Measurements from ENCODE around the gene SPOPL. TPM values are rescaled to one million over a fixed set of nuclear protein-coding genes. Genes with fewer than 3 reads are reported as not detected.
A peak's percentile ranks its signal among the peaks of the same experiment; 100 is the strongest.

The SPOPL gene
- polyA plus RNA-seq, 1 experiment = 13.1 TPM

DNA sequence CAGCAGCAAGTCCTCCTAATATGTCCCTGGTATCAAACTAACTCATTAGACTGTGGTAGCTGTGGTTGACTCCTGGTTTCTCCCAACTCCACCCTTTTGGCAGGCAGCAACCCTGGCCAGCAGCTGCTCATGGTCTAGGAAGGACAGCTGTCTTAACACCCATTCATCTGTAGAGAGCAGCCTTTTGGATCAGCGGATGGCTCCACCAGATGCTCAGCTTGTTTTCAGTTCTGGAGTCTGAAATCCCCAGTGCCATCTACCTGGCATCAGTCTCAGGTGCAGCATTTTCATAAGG is 100.5 kb downstream of the SPOPL start:
- no peaks in the 10 kb centered on the region for H3K27me3 ChIP-seq (ENCODE audit: control insufficient read depth, insufficient read depth, low read length)
- CTCF ChIA-PET = no interaction called here
- no peak overlapping the region for H3K4me3 ChIP-seq (ENCODE audit: low read depth, low read length)
- POLR2A ChIA-PET = no interaction called here
- no peak for DNase-seq (ENCODE audit: low read depth, low spot score)
- TF ChIP-seq, protein P1, sequence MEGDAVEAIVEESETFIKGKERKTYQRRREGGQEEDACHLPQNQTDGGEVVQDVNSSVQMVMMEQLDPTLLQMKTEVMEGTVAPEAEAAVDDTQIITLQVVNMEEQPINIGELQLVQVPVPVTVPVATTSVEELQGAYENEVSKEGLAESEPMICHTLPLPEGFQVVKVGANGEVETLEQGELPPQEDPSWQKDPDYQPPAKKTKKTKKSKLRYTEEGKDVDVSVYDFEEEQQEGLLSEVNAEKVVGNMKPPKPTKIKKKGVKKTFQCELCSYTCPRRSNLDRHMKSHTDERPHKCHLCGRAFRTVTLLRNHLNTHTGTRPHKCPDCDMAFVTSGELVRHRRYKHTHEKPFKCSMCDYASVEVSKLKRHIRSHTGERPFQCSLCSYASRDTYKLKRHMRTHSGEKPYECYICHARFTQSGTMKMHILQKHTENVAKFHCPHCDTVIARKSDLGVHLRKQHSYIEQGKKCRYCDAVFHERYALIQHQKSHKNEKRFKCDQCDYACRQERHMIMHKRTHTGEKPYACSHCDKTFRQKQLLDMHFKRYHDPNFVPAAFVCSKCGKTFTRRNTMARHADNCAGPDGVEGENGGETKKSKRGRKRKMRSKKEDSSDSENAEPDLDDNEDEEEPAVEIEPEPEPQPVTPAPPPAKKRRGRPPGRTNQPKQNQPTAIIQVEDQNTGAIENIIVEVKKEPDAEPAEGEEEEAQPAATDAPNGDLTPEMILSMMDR (IDR thresholded peaks at IDR 0.05; ENCODE audit: low read depth, low read length) = no peak
- no peak overlapping the region for H3K27ac ChIP-seq (ENCODE audit: low read depth, low read length)
- H3K9me3 ChIP-seq (ENCODE audit: control insufficient read depth, insufficient read depth, low read length) = no peaks in the 10 kb centered on the region

DNA sequence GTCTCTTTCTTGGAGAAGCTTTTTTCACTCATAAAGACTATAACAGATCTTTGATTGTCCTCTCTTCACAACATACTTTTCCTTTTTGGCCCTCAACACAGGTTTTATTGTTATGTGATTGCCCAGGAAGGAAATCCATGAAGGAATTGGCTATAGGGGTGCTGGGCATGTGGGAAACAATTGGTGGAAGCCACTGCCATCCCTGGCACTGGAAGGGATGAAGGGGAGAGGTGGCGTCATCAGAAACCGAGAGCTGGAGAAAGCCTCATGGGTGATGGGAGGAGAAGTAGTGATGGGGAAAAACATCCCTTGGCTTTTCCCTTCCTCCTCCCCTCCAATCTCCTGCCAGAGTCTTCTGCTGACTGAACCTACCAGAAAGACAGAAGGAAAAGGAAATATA is 106.2 kb downstream of the SPOPL start:
- Histone ChIP-seq H3K4me3 (ENCODE audit: low read depth, low read length) (no peak overlapping the region), H3K9me3 (ENCODE audit: control insufficient read depth, insufficient read depth, low read length) (no peaks in the 10 kb centered on the region), H3K27me3 (ENCODE audit: control insufficient read depth, insufficient read depth, low read length) (peaks cover under 1% of the 10 kb centered on the region), H3K27ac (ENCODE audit: low read depth, low read length) (no peak overlapping the region)
- CTCF ChIA-PET = no interaction called here
- TF ChIP-seq, protein P1 (IDR thresholded peaks at IDR 0.05; ENCODE audit: low read depth, low read length) = no peak
- POLR2A ChIA-PET = no interaction called here
- no peak for DNase-seq (ENCODE audit: low read depth, low spot score)

DNA sequence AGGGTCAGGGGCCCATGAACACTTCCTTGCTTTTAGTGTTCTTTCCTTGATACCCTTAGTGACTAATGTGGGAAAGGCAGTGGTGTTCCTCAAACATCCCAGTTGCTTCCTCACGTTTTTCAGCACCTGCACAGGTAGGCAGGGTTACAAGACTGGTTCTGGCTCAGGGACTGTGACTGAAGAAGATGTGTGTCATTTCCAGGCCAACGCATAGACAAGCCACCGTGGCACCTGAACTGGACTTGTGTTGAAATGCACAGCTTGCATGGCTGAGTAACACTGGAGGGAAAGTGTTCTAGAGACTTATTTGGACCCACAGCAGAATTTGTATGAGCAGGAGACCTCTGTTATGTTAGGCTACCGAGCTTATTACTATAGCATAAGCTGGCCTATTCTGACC is 107.9 kb downstream of the SPOPL start:
- H3K27ac ChIP-seq (ENCODE audit: low read depth, low read length) = no peak overlapping the region
- TF ChIP-seq, protein P1 (IDR thresholded peaks at IDR 0.05; ENCODE audit: low read depth, low read length) = no peak
- no peaks in the 10 kb centered on the region for H3K9me3 ChIP-seq (ENCODE audit: control insufficient read depth, insufficient read depth, low read length)
- H3K4me3 ChIP-seq (ENCODE audit: low read depth, low read length) = no peak overlapping the region
- peaks cover 2% of the 10 kb centered on the region for H3K27me3 ChIP-seq (ENCODE audit: control insufficient read depth, insufficient read depth, low read length)
- POLR2A ChIA-PET = no interaction called here
- CTCF ChIA-PET = no interaction called here
- DNase-seq (ENCODE audit: low read depth, low spot score) = no peak

DNA sequence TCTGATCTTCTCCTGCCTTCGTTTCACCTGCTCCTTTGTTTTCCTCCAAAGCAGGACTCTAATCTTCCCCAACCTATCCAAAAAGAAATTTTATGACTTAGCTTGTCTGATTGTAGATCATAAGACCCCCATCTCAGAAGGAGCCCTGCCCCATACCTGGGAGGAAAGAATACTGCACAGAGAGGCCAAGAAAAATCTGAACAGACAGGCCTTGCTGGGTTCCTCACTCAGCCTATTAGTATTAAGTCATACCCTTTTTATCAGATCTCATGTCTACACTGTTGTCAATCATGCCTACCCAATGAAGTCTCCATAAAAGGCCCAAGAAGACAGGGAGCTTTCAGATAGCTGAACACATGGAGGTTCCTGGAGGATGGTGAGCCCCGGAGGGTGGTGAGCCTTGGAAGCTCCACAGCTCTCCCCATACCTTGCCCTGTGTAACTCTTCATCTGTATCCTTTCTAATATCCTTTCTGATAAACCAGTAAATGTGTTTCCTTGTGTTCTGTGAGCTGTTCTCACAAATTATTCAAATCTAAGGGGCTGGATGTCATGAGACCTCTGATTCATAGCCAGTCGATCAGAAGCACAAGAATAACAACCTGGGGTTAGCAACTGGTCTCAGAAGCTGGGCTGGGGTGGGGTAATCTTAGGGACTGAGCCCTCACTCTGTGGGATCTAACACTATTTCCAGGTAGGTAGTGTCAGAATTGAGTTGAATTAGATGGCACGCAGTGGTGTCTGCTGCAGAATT is 108.8 kb downstream of the SPOPL start:
- Histone ChIP-seq H3K9me3 (ENCODE audit: control insufficient read depth, insufficient read depth, low read length) (no peaks in the 10 kb centered on the region), H3K27ac (ENCODE audit: low read depth, low read length) (no peak overlapping the region), H3K4me3 (ENCODE audit: low read depth, low read length) (no peak overlapping the region), H3K27me3 (ENCODE audit: control insufficient read depth, insufficient read depth, low read length) (peaks cover 2% of the 10 kb centered on the region)
- TF ChIP-seq, protein P1 (IDR thresholded peaks at IDR 0.05; ENCODE audit: low read depth, low read length) = no peak
- CTCF ChIA-PET = no interaction called here
- DNase-seq (ENCODE audit: low read depth, low spot score) = no peak
- POLR2A ChIA-PET = no interaction called here

DNA sequence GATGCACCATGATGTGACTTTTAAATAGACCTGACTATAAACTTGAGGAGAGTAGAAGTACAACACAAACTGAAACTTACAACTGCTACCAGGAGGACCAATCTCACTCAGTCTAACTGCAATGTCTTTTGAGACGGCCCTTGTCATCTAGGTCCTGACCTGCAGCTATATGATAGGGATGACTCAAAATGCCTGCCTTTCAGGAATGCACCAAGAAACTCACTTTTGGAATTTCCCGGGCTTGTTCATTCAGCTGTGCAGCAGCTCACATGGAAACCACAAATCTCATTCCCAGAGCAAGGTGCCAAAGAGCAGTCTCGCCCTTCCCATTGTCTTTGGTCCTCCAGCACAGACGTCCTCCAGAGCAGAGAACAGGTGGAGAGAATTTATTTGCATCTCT is 113.7 kb downstream of the SPOPL start:
- Histone ChIP-seq H3K27ac (ENCODE audit: low read depth, low read length) (no peak overlapping the region), H3K4me3 (ENCODE audit: low read depth, low read length) (no peak overlapping the region), H3K9me3 (ENCODE audit: control insufficient read depth, insufficient read depth, low read length) (no peaks in the 10 kb centered on the region), H3K27me3 (ENCODE audit: control insufficient read depth, insufficient read depth, low read length) (peaks cover 2% of the 10 kb centered on the region)
- CTCF ChIA-PET = no interaction called here
- POLR2A ChIA-PET = no interaction called here
- peak; percentile 13 for DNase-seq (ENCODE audit: low read depth, low spot score)
- TF ChIP-seq, protein P1 (IDR thresholded peaks at IDR 0.05; ENCODE audit: low read depth, low read length) = no peak
